WTC11 (cell line): ENCODE results near the gene NTNG2. TPM values are rescaled to one million over a fixed set of nuclear protein-coding genes. Genes with fewer than 3 reads are reported as not detected.

Experiments
- ATAC-seq: fragments of 200-7000 bp; cut with Tn5 transposase; 2 replicates; pipeline ENCODE4 v1.10.0; 2021; ENCODE audit warnings: mild to moderate bottlenecking, moderate library complexity
- CTCF ChIA-PET: fragments of 300-600 bp; sonication (Branson Sonifier 250); formaldehyde crosslinking; loops from one replicate; lab custom pipeline; 2021; ENCODE audit warnings: antibody characterized with exemption; lab: Charles Lee
- POLR2A ChIA-PET: fragments of 350-600 bp; sonication (Branson Sonifier 250); formaldehyde crosslinking; loops from one replicate; lab custom pipeline; 2021; ENCODE audit warnings: antibody characterized with exemption; lab: Charles Lee
- DNase-seq: peaks from one replicate; pipeline ENCODE4 v3.0.0; 2021; ENCODE audit warnings: low spot score
- H3K27ac Mint-ChIP-seq: 2 replicates; pipeline ENCODE4 v1.8.0; 2021; ENCODE audit warnings: mixed read lengths
- H3K27me3 Mint-ChIP-seq: 2 replicates; pipeline ENCODE4 v1.8.0; 2021; ENCODE audit warnings: low read depth, mild to moderate bottlenecking, moderate library complexity, mixed read lengths
- H3K36me3 Mint-ChIP-seq: 2 replicates; pipeline ENCODE4 v1.8.0; 2021; ENCODE audit warnings: mixed read lengths
- H3K4me1 Mint-ChIP-seq: 2 replicates; pipeline ENCODE4 v1.8.0; 2022; ENCODE audit warnings: mixed read lengths
- H3K4me3 Mint-ChIP-seq: 2 replicates; pipeline ENCODE4 v1.8.0; 2021; ENCODE audit warnings: mild to moderate bottlenecking, moderate library complexity, mixed read lengths
- H3K9me3 Mint-ChIP-seq: 2 replicates; pipeline ENCODE4 v1.8.0; 2021; ENCODE audit warnings: mixed read lengths
- CBFB ChIP-seq: sonication (generic); formaldehyde crosslinking; IDR thresholded peaks from 2 replicates; pipeline ENCODE4 v1.8.1; 2022; ENCODE audit warnings: mild to moderate bottlenecking, low read depth, missing genetic modification reagents
- CTCF ChIP-seq: fragments of 200-600 bp; IDR thresholded peaks from 2 replicates; pipeline ENCODE4 v1.8.0; 2022; ENCODE audit warnings: antibody characterized with exemption
- ERG ChIP-seq: fragments of 250-450 bp; sonication (Bioruptor Pico); IDR thresholded peaks from 2 replicates; pipeline ENCODE4 v1.8.0; 2021; ENCODE audit warnings: mild to moderate bottlenecking
- ESRRA ChIP-seq: sonication (generic); formaldehyde crosslinking; IDR thresholded peaks from 2 replicates; pipeline ENCODE4 v1.8.1; 2022; ENCODE audit warnings: mild to moderate bottlenecking, missing genetic modification reagents, borderline replicate concordance
- FOXP1 ChIP-seq: sonication (generic); formaldehyde crosslinking; IDR thresholded peaks from 2 replicates; pipeline ENCODE4 v1.8.0; 2022; ENCODE audit warnings: missing genetic modification reagents, mild to moderate bottlenecking, moderate library complexity, borderline replicate concordance
- GTF2I ChIP-seq: fragments of 250-450 bp; sonication (Bioruptor Pico); conservative IDR thresholded peaks from 2 replicates; pipeline ENCODE4 v1.4.0; 2021; ENCODE audit warnings: mild to moderate bottlenecking
- NFE2L1 ChIP-seq: sonication (generic); formaldehyde crosslinking; IDR thresholded peaks from 2 replicates; pipeline ENCODE4 v1.8.1; 2023; ENCODE audit warnings: missing genetic modification reagents
- SOX15 ChIP-seq: fragments of 250-450 bp; sonication (Bioruptor Pico); IDR thresholded peaks from 2 replicates; pipeline ENCODE4 v1.9.0; 2021; ENCODE audit warnings: mild to moderate bottlenecking
- SP1 ChIP-seq: sonication (generic); formaldehyde crosslinking; conservative IDR thresholded peaks from 2 replicates; pipeline ENCODE4 v1.8.1; 2022; ENCODE audit warnings: missing genetic modification reagents
- STAT6 ChIP-seq: sonication (generic); formaldehyde crosslinking; conservative IDR thresholded peaks from 2 replicates; pipeline ENCODE4 v1.8.1; 2023; ENCODE audit warnings: mild to moderate bottlenecking, low read depth, missing genetic modification reagents, moderate library complexity
- ZMAT4 ChIP-seq: fragments of 250-450 bp; sonication (Bioruptor Pico); IDR thresholded peaks from 2 replicates; pipeline ENCODE4 v1.9.0; 2021; ENCODE audit warnings: mild to moderate bottlenecking
- ZNF416 ChIP-seq: fragments of 250-450 bp; sonication (Bioruptor Pico); IDR thresholded peaks from 2 replicates; pipeline ENCODE4 v1.9.0; 2021; ENCODE audit warnings: mild to moderate bottlenecking, inconsistent platforms
- total RNA-seq: library from RNA; stranded (reverse); gene quantifications from 3 replicates; pipeline ENCODE4 v1.2.3, GENCODE V29; 2021
- TF ChIP-seq, protein P1 (sequence below): sonication (generic); formaldehyde crosslinking; IDR thresholded peaks from 2 replicates; pipeline ENCODE4 v1.8.1; 2023; ENCODE audit warnings: mild to moderate bottlenecking, missing genetic modification reagents, borderline replicate concordance
- TF ChIP-seq, protein P2 (sequence below): sonication (generic); formaldehyde crosslinking; IDR thresholded peaks from 2 replicates; pipeline ENCODE4 v1.8.0; 2022; ENCODE audit warnings: missing genetic modification reagents
- TF ChIP-seq, protein P3 (sequence below): sonication (generic); formaldehyde crosslinking; IDR thresholded peaks from 2 replicates; pipeline ENCODE4 v1.8.0; 2023; ENCODE audit warnings: mild to moderate bottlenecking, missing genetic modification reagents
- TF ChIP-seq, protein P4 (sequence below): sonication (generic); formaldehyde crosslinking; IDR thresholded peaks from 2 replicates; pipeline ENCODE4 v1.8.1; 2022; ENCODE audit warnings: missing genetic modification reagents, borderline replicate concordance

NTNG2 gene
- total RNA-seq, 1 experiment from 2014 or later, result 3.1 TPM

- DNase-seq (no peak), ATAC-seq (no peak)
- CTCF ChIA-PET, result interaction anchor here (0.8 to 9.4 kb wide), 15 partner anchors 11 to 360 kb away, joined by 3 to 343 read pairs (median 5); no protein-coding TSS in a partner anchor
- no peak overlapping the region for H3K27ac Mint-ChIP-seq
- no peaks in the 10 kb centered on the region for H3K36me3 Mint-ChIP-seq
- H3K9me3 Mint-ChIP-seq, result no peaks in the 10 kb centered on the region
- POLR2A ChIA-PET, result no interaction called here
- H3K27me3 Mint-ChIP-seq, result peaks cover 36% of the 10 kb centered on the region
- TF ChIP-seq, protein P1, sequence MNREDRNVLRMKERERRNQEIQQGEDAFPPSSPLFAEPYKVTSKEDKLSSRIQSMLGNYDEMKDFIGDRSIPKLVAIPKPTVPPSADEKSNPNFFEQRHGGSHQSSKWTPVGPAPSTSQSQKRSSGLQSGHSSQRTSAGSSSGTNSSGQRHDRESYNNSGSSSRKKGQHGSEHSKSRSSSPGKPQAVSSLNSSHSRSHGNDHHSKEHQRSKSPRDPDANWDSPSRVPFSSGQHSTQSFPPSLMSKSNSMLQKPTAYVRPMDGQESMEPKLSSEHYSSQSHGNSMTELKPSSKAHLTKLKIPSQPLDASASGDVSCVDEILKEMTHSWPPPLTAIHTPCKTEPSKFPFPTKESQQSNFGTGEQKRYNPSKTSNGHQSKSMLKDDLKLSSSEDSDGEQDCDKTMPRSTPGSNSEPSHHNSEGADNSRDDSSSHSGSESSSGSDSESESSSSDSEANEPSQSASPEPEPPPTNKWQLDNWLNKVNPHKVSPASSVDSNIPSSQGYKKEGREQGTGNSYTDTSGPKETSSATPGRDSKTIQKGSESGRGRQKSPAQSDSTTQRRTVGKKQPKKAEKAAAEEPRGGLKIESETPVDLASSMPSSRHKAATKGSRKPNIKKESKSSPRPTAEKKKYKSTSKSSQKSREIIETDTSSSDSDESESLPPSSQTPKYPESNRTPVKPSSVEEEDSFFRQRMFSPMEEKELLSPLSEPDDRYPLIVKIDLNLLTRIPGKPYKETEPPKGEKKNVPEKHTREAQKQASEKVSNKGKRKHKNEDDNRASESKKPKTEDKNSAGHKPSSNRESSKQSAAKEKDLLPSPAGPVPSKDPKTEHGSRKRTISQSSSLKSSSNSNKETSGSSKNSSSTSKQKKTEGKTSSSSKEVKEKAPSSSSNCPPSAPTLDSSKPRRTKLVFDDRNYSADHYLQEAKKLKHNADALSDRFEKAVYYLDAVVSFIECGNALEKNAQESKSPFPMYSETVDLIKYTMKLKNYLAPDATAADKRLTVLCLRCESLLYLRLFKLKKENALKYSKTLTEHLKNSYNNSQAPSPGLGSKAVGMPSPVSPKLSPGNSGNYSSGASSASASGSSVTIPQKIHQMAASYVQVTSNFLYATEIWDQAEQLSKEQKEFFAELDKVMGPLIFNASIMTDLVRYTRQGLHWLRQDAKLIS (CRISPR knock-in tag), result no peak
- TF ChIP-seq, protein P2, sequence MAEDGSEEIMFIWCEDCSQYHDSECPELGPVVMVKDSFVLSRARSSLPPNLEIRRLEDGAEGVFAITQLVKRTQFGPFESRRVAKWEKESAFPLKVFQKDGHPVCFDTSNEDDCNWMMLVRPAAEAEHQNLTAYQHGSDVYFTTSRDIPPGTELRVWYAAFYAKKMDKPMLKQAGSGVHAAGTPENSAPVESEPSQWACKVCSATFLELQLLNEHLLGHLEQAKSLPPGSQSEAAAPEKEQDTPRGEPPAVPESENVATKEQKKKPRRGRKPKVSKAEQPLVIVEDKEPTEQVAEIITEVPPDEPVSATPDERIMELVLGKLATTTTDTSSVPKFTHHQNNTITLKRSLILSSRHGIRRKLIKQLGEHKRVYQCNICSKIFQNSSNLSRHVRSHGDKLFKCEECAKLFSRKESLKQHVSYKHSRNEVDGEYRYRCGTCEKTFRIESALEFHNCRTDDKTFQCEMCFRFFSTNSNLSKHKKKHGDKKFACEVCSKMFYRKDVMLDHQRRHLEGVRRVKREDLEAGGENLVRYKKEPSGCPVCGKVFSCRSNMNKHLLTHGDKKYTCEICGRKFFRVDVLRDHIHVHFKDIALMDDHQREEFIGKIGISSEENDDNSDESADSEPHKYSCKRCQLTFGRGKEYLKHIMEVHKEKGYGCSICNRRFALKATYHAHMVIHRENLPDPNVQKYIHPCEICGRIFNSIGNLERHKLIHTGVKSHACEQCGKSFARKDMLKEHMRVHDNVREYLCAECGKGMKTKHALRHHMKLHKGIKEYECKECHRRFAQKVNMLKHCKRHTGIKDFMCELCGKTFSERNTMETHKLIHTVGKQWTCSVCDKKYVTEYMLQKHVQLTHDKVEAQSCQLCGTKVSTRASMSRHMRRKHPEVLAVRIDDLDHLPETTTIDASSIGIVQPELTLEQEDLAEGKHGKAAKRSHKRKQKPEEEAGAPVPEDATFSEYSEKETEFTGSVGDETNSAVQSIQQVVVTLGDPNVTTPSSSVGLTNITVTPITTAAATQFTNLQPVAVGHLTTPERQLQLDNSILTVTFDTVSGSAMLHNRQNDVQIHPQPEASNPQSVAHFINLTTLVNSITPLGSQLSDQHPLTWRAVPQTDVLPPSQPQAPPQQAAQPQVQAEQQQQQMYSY (CRISPR knock-in tag), result 0 out of 2 replicates have a peak, but pooled peaks have one; percentile 24
- H3K4me1 Mint-ChIP-seq, result peaks cover 25% of the 10 kb centered on the region
- no peak overlapping the region for H3K4me3 Mint-ChIP-seq
Measured at GRCh38 chr9:132168347-132168746, 6.5 kb downstream of the NTNG2 start.

DNA sequence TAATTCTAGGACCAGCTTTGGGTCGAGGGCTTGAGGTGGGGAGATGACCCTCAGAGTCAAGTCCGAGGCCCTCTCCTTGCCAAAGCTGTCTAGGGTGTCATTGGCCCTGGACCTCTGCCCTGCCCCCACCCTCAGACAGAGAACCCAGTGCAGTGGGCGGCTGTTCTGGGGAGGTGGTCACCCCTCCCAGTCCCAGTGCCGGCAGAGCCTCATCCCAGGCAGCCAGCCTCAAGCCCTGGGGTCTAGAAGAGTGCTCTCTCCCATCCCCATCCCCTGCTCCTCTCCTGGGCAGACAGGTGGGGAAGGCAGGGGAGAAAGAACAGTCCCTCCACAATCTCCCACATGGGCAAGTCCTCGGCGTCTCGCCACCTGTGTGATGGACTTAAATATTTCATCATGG is 7.0 kb downstream of the NTNG2 start:
- ChIA-PET CTCF (interaction anchor here (0.8 to 9.4 kb wide), 11 partner anchors 11 to 359 kb away, joined by 3 to 343 read pairs (median 6); no protein-coding TSS in a partner anchor), POLR2A (no interaction called here)
- Mint-ChIP-seq H3K36me3 (no peaks in the 10 kb centered on the region), H3K4me3 (no peak overlapping the region), H3K4me1 (peaks cover 22% of the 10 kb centered on the region), H3K27ac (no peak overlapping the region), H3K27me3 (peaks cover 33% of the 10 kb centered on the region), H3K9me3 (no peaks in the 10 kb centered on the region)
- ATAC-seq, result no peak
- DNase-seq, result no peak
- TF ChIP-seq ERG (CRISPR knock-in tag), result no peak
- no peak for TF ChIP-seq NFE2L1 (CRISPR knock-in tag)
- TF ChIP-seq FOXP1, result no peak
- TF ChIP-seq ZMAT4 (CRISPR knock-in tag), result no peak
- TF ChIP-seq, protein P3, sequence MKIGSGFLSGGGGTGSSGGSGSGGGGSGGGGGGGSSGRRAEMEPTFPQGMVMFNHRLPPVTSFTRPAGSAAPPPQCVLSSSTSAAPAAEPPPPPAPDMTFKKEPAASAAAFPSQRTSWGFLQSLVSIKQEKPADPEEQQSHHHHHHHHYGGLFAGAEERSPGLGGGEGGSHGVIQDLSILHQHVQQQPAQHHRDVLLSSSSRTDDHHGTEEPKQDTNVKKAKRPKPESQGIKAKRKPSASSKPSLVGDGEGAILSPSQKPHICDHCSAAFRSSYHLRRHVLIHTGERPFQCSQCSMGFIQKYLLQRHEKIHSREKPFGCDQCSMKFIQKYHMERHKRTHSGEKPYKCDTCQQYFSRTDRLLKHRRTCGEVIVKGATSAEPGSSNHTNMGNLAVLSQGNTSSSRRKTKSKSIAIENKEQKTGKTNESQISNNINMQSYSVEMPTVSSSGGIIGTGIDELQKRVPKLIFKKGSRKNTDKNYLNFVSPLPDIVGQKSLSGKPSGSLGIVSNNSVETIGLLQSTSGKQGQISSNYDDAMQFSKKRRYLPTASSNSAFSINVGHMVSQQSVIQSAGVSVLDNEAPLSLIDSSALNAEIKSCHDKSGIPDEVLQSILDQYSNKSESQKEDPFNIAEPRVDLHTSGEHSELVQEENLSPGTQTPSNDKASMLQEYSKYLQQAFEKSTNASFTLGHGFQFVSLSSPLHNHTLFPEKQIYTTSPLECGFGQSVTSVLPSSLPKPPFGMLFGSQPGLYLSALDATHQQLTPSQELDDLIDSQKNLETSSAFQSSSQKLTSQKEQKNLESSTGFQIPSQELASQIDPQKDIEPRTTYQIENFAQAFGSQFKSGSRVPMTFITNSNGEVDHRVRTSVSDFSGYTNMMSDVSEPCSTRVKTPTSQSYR, result no peak
- no peak for TF ChIP-seq SP1 (CRISPR knock-in tag)
- TF ChIP-seq GTF2I (CRISPR knock-in tag), result no peak
- no peak for TF ChIP-seq ZNF416 (CRISPR knock-in tag)
- TF ChIP-seq, protein P4, sequence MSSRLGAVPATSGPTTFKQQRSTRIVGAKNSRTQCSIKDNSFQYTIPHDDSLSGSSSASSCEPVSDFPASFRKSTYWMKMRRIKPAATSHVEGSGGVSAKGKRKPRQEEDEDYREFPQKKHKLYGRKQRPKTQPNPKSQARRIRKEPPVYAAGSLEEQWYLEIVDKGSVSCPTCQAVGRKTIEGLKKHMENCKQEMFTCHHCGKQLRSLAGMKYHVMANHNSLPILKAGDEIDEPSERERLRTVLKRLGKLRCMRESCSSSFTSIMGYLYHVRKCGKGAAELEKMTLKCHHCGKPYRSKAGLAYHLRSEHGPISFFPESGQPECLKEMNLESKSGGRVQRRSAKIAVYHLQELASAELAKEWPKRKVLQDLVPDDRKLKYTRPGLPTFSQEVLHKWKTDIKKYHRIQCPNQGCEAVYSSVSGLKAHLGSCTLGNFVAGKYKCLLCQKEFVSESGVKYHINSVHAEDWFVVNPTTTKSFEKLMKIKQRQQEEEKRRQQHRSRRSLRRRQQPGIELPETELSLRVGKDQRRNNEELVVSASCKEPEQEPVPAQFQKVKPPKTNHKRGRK (CRISPR knock-in tag), result no peak
- TF ChIP-seq CBFB (CRISPR knock-in tag), result no peak
- no peak for TF ChIP-seq ESRRA (CRISPR knock-in tag)
- TF ChIP-seq SOX15 (CRISPR knock-in tag), result no peak
- no peak for TF ChIP-seq STAT6
- no peak for TF ChIP-seq CTCF
